HG02870 (cell line): ENCODE measurements around the gene TMEM218.

ENCODE experiments used
- ATAC-seq: cut with Tn5 transposase; IDR thresholded peaks from one replicate; pipeline ENCODE4 v1.9.1; 2021; ENCODE audit warnings: mild to moderate bottlenecking, moderate library complexity; ENCODE audit not compliant: unreplicated experiment

The TMEM218 gene

DNA sequence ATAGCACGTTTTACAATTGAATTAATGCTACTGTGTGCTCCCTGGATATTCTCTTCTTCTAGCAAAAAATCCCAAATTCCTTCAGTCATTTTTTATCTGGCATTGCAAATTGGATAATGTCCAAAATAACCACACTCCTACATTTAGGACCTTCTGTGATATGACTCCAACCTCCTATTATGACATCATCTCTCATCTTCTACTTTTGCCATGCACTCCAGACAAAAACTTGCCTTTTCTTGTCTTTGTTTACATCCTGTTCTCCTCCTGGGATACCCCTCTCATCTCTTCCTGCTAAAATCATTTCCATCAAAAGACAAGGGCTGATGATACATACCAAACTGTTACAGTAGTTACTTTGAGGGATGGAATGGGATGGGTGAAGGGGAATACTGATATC is 20.6 kb upstream of the TMEM218 start:
- ATAC-seq, result no peak

- no peak for ATAC-seq
Observed at GRCh38 chr11:125129316-125129993, 18.0 kb upstream of the TMEM218 start.

DNA sequence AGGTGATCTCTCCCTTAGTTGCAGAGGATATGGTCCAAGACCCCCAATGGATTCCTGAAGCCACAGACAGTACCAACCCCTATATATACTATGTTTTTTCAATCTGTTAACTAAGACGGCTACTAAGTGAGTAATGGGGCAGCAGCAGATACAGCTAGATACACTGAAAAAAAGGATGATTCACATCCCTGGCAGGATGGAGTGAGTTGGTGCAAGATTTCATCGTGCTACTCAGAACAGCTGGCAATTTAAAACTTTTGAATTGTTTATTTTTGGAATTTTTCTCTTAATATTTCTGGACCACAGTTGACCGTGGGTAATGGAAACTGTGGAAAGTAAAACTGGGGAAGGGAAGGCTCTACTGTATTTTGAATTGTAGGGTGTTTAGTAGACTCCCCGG is 17.0 kb upstream of the TMEM218 start:
- no peak for ATAC-seq

DNA sequence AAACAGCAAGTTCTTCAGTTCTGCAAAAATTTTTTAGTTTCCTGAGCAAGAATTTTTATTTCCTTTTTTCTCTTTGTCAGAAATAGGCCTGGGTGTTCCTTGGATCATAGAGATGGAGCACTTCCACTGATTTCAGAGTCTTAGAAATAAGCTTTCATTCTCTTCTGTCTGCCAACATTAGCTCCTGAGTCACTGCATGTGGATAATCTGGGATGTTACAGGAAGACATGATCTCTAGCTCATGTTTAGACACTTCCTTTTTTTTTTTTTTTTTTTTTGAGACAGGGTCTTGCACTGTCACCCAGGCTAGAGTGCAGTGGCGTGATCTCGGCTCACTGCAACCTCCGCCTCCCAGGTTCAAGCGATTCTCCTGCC is 13.2 kb upstream of the TMEM218 start:
- no peak for ATAC-seq

GRCh38 chr11:125123947-125124617 is 12.7 kb upstream of the TMEM218 start:
- ATAC-seq, result peak; percentile 59

DNA sequence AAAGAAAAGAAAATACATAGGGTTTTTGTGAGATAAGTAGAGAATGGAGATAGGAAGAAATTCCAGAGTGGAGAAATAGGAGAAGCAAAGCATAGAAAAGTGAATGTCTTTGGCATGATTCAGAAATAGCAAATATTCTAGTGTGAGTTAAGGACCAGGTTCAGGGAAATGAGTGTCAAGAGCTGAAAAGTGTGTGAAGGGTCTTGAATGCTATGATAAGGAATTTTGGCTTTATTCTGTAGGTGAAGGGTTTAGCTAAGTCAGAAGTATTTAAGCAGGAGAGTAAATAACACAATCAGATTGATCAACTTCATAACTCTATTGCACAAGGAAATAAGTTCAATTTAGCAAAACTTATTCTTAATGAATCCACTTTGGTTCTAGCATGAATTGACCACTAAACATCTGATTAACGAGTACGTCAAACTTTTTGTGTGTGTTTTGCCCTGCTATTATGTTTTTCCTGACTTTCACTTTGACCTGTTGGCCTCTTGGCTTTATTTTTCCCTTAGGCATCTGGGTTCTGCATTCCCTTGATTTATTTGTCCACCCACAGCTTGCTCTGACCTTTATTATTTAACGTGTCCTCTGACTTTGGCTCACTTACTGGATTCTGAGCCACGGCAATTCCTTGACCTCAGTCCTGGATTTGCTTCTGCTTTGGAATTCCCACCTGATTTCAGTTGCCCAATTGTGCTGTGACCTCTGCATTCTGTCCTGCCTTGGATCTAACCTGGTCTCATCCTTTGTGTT is 11.9 kb upstream of the TMEM218 start:
- ATAC-seq, result no peak

GRCh38 chr11:125117429-125117828 is 6.0 kb upstream of the TMEM218 start:
- ATAC-seq, result no peak

DNA sequence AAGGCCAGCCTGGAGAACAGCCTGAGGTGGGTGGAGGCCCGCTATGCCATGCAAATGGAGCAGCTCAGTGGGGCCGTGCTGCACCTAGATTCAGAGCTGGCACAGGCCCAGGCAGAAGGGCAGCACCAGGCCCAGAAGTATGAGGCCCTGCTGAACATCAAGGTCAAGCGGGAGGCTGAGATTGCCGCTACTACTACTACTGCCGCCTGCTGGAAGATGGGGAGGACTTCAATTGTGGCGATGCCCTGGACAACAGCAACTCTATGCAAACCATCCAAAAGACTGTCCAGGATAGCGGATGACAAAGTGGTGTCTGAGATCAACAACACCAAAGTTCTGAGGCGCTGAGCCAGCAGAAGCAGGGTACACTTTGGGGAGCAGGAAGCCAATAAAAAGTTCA is 3.1 kb upstream of the TMEM218 start:
- ATAC-seq, result no peak

- ATAC-seq, result no peak
Observed at GRCh38 chr11:125112208-125112604, 780 bp upstream of the TMEM218 start.

DNA sequence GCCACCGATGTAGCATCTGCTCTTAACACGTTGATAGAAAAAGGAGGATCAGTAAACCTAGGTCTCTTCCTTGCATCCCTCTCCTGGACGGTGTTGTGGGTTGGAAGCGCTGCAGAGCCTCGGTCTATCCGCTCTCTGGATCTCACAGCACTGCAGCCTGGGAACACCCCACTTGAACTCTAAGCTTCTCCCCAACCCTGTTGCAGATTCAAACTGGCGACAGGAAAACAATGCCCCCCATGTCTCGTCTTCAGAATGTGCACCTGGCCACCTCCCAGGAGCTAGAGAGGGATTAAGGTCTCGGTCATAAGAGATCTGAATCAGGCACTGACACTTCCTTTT is 454 bp downstream of the TMEM218 start:
- no peak for ATAC-seq

- ATAC-seq, result no peak
Observed at GRCh38 chr11:125110506-125110905, 920 bp downstream of the TMEM218 start.

GRCh38 chr11:125108469-125108868 is 3.0 kb downstream of the TMEM218 start:
- no peak for ATAC-seq

GRCh38 chr11:125105926-125106325 is 5.5 kb downstream of the TMEM218 start:
- no peak for ATAC-seq

DNA sequence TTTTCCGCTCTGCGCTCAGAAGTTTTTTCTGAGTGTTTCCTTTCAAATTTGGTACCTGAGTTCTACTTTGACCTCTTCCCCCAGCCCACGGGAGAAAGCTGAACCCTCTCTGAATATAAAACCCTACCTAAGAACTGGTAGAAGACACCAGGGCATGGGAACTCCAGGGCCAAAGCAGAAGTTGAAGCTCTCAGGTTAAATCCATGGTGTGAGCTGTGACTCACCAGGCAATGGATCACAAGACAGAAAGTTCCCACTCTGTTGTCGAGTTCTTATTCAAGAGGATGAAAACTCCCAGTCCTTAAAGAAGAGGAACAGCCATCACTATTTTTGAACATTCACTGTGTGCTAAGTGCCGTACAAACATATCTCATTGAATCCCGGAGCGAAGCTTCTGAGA is 8.9 kb downstream of the TMEM218 start:
- no peak for ATAC-seq

GRCh38 chr11:125102025-125102424 is 9.4 kb downstream of the TMEM218 start:
- no peak for ATAC-seq

- ATAC-seq, result no peak
Observed at GRCh38 chr11:125101596-125101995, 9.8 kb downstream of the TMEM218 start.

DNA sequence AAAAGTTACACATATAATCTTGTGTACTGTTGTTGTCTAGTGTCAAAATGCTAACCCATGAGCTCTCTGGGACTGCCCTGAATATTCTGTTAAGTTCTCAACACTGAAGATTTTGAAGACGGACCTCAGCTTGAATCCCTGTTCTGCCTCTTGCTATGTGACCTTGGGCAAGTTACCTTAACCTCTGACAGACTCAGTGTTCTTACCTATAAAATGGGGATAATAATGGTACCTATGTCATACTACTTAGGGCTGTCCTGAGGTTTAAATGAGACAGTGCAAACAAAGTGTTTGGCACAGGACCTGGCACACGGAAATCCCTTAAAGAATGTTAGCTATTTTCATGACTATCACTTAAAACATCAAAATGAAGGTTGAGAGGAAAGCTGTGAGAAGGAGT is 11.3 kb downstream of the TMEM218 start:
- ATAC-seq, result no peak

DNA sequence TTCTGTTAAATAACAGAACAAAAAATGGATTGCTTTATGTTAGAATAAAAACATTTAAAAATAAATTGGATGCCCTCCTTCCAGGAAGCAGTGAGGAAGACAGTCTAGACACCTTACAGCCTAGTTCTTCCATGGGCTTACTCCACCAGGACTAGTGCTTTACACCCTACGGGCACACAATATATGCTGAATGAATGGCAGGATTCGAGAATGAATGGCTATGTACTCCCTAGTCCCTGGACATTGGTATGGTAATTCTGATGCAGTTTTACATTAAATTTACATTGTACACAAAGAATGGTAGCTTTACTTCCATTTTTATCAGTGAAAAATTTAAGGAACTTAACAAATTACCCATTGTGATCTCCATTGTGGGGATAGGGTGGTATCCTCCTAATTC is 16.7 kb downstream of the TMEM218 start:
- no peak for ATAC-seq

GRCh38 chr11:125093502-125093901 is 17.9 kb downstream of the TMEM218 start:
- ATAC-seq, result no peak

GRCh38 chr11:125092669-125093068 is 18.8 kb downstream of the TMEM218 start:
- ATAC-seq, result no peak

- ATAC-seq, result no peak
Observed at GRCh38 chr11:125091877-125092664, 19.4 kb downstream of the TMEM218 start.
